Hepatocyte (in vitro differentiated cells): ENCODE measurements around the gene OSTN.

Source experiments
- EZH2 ChIP-seq: fragments of 200-600 bp; sonication (generic); IDR thresholded peaks from 2 replicates; pipeline ENCODE4 v1.6.1; 2016; ENCODE audit warnings: antibody characterized with exemption, mild to moderate bottlenecking, borderline replicate concordance
- EZH2phosphoT487 ChIP-seq: fragments of 200-600 bp; sonication (generic); IDR thresholded peaks from one replicate; pipeline ENCODE4 v1.6.1; 2018; ENCODE audit warnings: antibody characterized with exemption, mild to moderate bottlenecking, low read depth, moderate library complexity; ENCODE audit not compliant: unreplicated experiment, severe bottlenecking
- TF ChIP-seq, protein P1 (sequence below): fragments of 200-600 bp; sonication (generic); IDR thresholded peaks from 2 replicates; pipeline ENCODE4 v1.5.1; 2016; ENCODE audit warnings: antibody characterized with exemption, mild to moderate bottlenecking; ENCODE audit not compliant: poor library complexity

DNA sequence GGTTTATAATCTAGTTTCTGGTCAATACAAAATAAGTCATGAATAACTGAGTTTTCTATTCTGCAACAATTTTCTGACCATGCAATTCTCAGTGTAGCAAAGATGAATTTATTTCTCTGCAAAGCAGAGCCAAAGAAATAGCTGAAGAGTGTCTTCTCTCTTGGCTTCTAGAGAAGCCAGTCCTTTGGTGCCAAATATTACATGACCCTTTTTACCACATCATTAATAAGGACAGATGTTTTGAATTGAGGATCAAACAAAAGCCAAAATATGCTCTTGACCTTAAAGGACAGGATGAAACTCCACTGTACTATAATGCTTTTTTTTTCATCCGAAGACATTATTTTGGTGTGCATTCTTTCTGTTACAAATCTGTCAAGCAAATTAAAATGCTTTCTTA is 40.2 kb upstream of the OSTN start:
- TF ChIP-seq, protein P1, sequence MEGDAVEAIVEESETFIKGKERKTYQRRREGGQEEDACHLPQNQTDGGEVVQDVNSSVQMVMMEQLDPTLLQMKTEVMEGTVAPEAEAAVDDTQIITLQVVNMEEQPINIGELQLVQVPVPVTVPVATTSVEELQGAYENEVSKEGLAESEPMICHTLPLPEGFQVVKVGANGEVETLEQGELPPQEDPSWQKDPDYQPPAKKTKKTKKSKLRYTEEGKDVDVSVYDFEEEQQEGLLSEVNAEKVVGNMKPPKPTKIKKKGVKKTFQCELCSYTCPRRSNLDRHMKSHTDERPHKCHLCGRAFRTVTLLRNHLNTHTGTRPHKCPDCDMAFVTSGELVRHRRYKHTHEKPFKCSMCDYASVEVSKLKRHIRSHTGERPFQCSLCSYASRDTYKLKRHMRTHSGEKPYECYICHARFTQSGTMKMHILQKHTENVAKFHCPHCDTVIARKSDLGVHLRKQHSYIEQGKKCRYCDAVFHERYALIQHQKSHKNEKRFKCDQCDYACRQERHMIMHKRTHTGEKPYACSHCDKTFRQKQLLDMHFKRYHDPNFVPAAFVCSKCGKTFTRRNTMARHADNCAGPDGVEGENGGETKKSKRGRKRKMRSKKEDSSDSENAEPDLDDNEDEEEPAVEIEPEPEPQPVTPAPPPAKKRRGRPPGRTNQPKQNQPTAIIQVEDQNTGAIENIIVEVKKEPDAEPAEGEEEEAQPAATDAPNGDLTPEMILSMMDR = no peak
- TF ChIP-seq EZH2phosphoT487 (no peak), EZH2 (no peak)
